Right lobe of liver (tissue), 4 donors: ENCODE results near the gene SP140L.

Experiments
- POLR2A ChIP-seq: fragments of 450-650 bp; IDR thresholded peaks from one replicate; pipeline ENCODE4 v1.6.1; 2017; ENCODE audit warnings: antibody characterized with exemption, mild to moderate bottlenecking
- TF ChIP-seq, protein P1 (sequence below), 4 donors: fragments of 200-600 bp in 3 of 4; fragments of 450-650 bp in 1 of 4; IDR thresholded peaks; one replicate each; pipeline versions ENCODE4 v1.5.1 to v1.8.0; 2016 to 2022; ENCODE audit warnings: antibody characterized with exemption in 4 of 4, mild to moderate bottlenecking in 2 of 4
- donor health status: DM: no; HTN: no; CAD: no.
- donor health status: DM: no; HTN: no; CAD: no.
- donor health status: DM: no; HTN: yes; CAD: no.

DNA sequence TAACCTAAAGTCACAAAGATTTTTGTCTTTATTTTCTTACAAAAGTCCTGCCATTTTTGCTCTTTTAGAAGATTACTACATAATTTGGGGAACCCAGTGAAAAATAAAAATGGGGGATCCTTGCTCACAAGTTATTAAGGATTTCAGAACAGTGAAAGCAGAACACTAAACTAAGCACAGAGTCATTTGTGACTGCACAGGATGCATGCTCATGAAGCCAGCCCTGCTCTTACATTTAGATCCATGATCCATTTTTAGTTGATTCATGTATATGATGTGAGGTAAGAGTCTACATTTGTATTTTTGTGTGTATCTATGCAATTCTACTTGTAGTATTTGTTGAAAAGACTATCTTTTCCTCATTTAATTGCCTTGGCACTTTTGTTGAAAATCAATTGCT lies 21.8 kb downstream of the SP140L start:
- TF ChIP-seq, protein P1, sequence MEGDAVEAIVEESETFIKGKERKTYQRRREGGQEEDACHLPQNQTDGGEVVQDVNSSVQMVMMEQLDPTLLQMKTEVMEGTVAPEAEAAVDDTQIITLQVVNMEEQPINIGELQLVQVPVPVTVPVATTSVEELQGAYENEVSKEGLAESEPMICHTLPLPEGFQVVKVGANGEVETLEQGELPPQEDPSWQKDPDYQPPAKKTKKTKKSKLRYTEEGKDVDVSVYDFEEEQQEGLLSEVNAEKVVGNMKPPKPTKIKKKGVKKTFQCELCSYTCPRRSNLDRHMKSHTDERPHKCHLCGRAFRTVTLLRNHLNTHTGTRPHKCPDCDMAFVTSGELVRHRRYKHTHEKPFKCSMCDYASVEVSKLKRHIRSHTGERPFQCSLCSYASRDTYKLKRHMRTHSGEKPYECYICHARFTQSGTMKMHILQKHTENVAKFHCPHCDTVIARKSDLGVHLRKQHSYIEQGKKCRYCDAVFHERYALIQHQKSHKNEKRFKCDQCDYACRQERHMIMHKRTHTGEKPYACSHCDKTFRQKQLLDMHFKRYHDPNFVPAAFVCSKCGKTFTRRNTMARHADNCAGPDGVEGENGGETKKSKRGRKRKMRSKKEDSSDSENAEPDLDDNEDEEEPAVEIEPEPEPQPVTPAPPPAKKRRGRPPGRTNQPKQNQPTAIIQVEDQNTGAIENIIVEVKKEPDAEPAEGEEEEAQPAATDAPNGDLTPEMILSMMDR (IDR thresholded peaks at IDR 0.05), result no peak
- TF ChIP-seq POLR2A, result no peak
